OCI-LY7 (cell line): ENCODE results near the gene PMM2. TPM values are rescaled to one million over a fixed set of nuclear protein-coding genes. Genes with fewer than 3 reads are reported as not detected.
A peak's percentile ranks its signal among the peaks of the same experiment; 100 is the strongest.

Experiments
- BruUV-seq: library from RNA; stranded (reverse); fragments of 400-500 nt; replicated peaks from 2 replicates; lab custom pipeline; 2021; lab: Mats Ljungman, UMichigan
- CTCF ChIA-PET: fragments of 300-600 bp; sonication (Branson Sonifier 250); formaldehyde crosslinking; loops from one replicate; lab custom pipeline; 2022; ENCODE audit warnings: antibody characterized with exemption; ENCODE audit not compliant: unreplicated experiment; lab: Charles Lee
- POLR2A ChIA-PET: fragments of 300-600 bp; sonication (Branson Sonifier 250); formaldehyde crosslinking; loops from one replicate; lab custom pipeline; 2022; ENCODE audit warnings: antibody characterized with exemption; lab: Charles Lee
- DNase-seq: peaks from one replicate; pipeline ENCODE4 v3.0.0-alpha.2; 2015; ENCODE audit warnings: low spot score
- H2AFZ ChIP-seq: fragments of 200-600 bp; sonication (generic), shearing (Covaris generic); 2 replicates; pipeline ENCODE4 v1.6.1; 2014; ENCODE audit warnings: mild to moderate bottlenecking, antibody characterized with exemption, low read length, moderate library complexity
- H3K27ac ChIP-seq: fragments of 200-600 bp; sonication (generic); 2 replicates; pipeline ENCODE4 v1.5.1; 2014; ENCODE audit warnings: mixed run types, low read depth, mild to moderate bottlenecking, moderate library complexity, low read length, inconsistent platforms; ENCODE audit not compliant: poor library complexity, severe bottlenecking
- H3K36me3 ChIP-seq: fragments of 200-600 bp; sonication (generic); 2 replicates; pipeline ENCODE4 v1.6.1; 2014; ENCODE audit warnings: mild to moderate bottlenecking, antibody characterized with exemption, low read length, moderate library complexity, mixed read lengths; ENCODE audit not compliant: insufficient read depth
- H3K4me1 ChIP-seq: fragments of 200-600 bp; sonication (generic); 2 replicates; pipeline ENCODE4 v1.5.1; 2014; ENCODE audit warnings: mild to moderate bottlenecking, low read length; ENCODE audit not compliant: insufficient read depth, poor library complexity, severe bottlenecking
- H3K4me2 ChIP-seq: fragments of 200-600 bp; sonication (generic); 2 replicates; pipeline ENCODE4 v1.6.1; 2014; ENCODE audit warnings: mild to moderate bottlenecking, low read length
- H3K4me3 ChIP-seq: fragments of 200-600 bp; sonication (generic); 2 replicates; pipeline ENCODE4 v1.5.1; 2014; ENCODE audit warnings: mild to moderate bottlenecking, low read depth, low read length; ENCODE audit not compliant: poor library complexity, severe bottlenecking
- H3K79me2 ChIP-seq: fragments of 200-600 bp; sonication (generic); 2 replicates; pipeline ENCODE4 v1.6.1; 2016; ENCODE audit warnings: low read depth, mild to moderate bottlenecking, low read length, moderate library complexity, mixed read lengths; ENCODE audit not compliant: insufficient read depth
- H3K9me2 ChIP-seq: fragments of 200-600 bp; sonication (generic); 2 replicates; pipeline ENCODE4 v1.6.1; 2016; ENCODE audit warnings: mild to moderate bottlenecking, low read length, mixed read lengths; ENCODE audit not compliant: insufficient read depth
- H3K9me3 ChIP-seq: fragments of 200-600 bp; sonication (generic); 2 replicates; pipeline ENCODE4 v1.6.1; 2014; ENCODE audit warnings: mild to moderate bottlenecking, mixed run types, low read length, mixed read lengths
- H4K20me1 ChIP-seq: fragments of 200-600 bp; sonication (generic); 2 replicates; pipeline ENCODE4 v1.6.1; 2014; ENCODE audit warnings: mild to moderate bottlenecking, antibody characterized with exemption, low read length, moderate library complexity, mixed read lengths; ENCODE audit not compliant: insufficient read depth
- CTCF ChIP-seq: fragments of 200-600 bp; sonication (generic); conservative IDR thresholded peaks from 2 replicates; pipeline ENCODE4 v1.5.1; 2014; ENCODE audit warnings: mild to moderate bottlenecking, antibody characterized with exemption, low read length, moderate library complexity, mixed read lengths
- EZH2phosphoT487 ChIP-seq: fragments of 200-600 bp; sonication (generic); IDR thresholded peaks from 2 replicates; pipeline ENCODE4 v1.6.1; 2018; ENCODE audit warnings: low read depth, borderline replicate concordance, mild to moderate bottlenecking, mixed run types, antibody characterized with exemption, low read length, moderate library complexity, mixed read lengths
- intact Hi-C: fragments of 100-400 bp; cut with micrococcal nuclease; formaldehyde crosslinking; loops from one replicate; pipeline ENCODE4 v1.10.0; 2022; ENCODE audit not compliant: unreplicated experiment
- total RNA-seq, 2 experiments: library from RNA; depleted of rRNA in 1 of 2; stranded (reverse); fragments of >200 nt in 1 of 2; shearing (Covaris generic) in 1 of 2; gene quantifications; 2 replicates each; pipeline ENCODE4 v1.2.3, GENCODE V29; 2014 to 2022

Gene PMM2
- total RNA-seq, 2 experiments from 2014 or later = 39.1 to 53.9 TPM

GRCh38 chr16:8851761-8852403 lies 54.2 kb downstream of the PMM2 start:
- CTCF ChIA-PET = interaction anchor here (1.2 kb wide), 1 partner anchor 17 kb away, joined by 3 read pairs; the partner anchor contains the start of gene CARHSP1
- H3K36me3 ChIP-seq = peaks cover 98% of the 10 kb centered on the region

GRCh38 chr16:8852534-8852933 lies 54.9 kb downstream of the PMM2 start:
- no peak for TF ChIP-seq EZH2phosphoT487
- ChIA-PET CTCF (no interaction called here), POLR2A (interaction anchor here (0.8 to 2.1 kb wide), 3 partner anchors 11 to 273 kb away, joined by 3 to 5 read pairs (median 3); partner anchors contain the start of gene CARHSP1)
- no peak overlapping the region for H3K27ac ChIP-seq
- no peak overlapping the region for H3K4me3 ChIP-seq
- H2AFZ ChIP-seq = no peak overlapping the region
- no peaks in the 10 kb centered on the region for H3K9me3 ChIP-seq
- DNase-seq = no peak
- H3K9me2 ChIP-seq = no peaks in the 10 kb centered on the region
- H3K36me3 ChIP-seq = peaks cover 97% of the 10 kb centered on the region
- intact Hi-C loops = no loop called here
- no TSS peak for BruUV-seq
- no peaks in the 10 kb centered on the region for H3K79me2 ChIP-seq
- H3K4me2 ChIP-seq = no peak overlapping the region
- H4K20me1 ChIP-seq = no peaks in the 10 kb centered on the region
- no peaks in the 10 kb centered on the region for H3K4me1 ChIP-seq

More at GRCh38 chr16:8851761-8852403, 54.2 kb downstream of the PMM2 start:
- Histone ChIP-seq H4K20me1 (no peaks in the 10 kb centered on the region), H3K9me2 (no peaks in the 10 kb centered on the region), H3K79me2 (no peaks in the 10 kb centered on the region), H3K4me3 (no peak overlapping the region), H3K4me2 (no peak overlapping the region), H2AFZ (no peak overlapping the region), H3K9me3 (no peaks in the 10 kb centered on the region), H3K4me1 (no peaks in the 10 kb centered on the region), H3K27ac (no peak overlapping the region)
- POLR2A ChIA-PET = interaction anchor here (0.6 to 2.1 kb wide), 3 partner anchors 11 to 273 kb away, joined by 3 to 5 read pairs (median 3); no protein-coding TSS in a partner anchor
- BruUV-seq = no TSS peak
- intact Hi-C loops = no loop called here
- TF ChIP-seq CTCF (no peak), EZH2phosphoT487 (no peak)
- DNase-seq = no peak

- Histone ChIP-seq H3K36me3 (peaks cover 97% of the 10 kb centered on the region), H4K20me1 (no peaks in the 10 kb centered on the region), H3K4me2 (no peak overlapping the region), H3K27ac (no peak overlapping the region), H3K4me3 (no peak overlapping the region), H3K9me3 (no peaks in the 10 kb centered on the region), H3K4me1 (no peaks in the 10 kb centered on the region), H2AFZ (no peak overlapping the region), H3K79me2 (no peaks in the 10 kb centered on the region), H3K9me2 (no peaks in the 10 kb centered on the region)
- intact Hi-C loops = no loop called here
- no peak for DNase-seq
- BruUV-seq = TSS peak; percentile 15
- ChIA-PET CTCF (no interaction called here), POLR2A (interaction anchor here (0.8 to 2.1 kb wide), 2 partner anchors 10 to 16 kb away, joined by 3 to 5 read pairs; partner anchors contain the start of gene CARHSP1)
- TF ChIP-seq EZH2phosphoT487 (no peak), CTCF (no peak)
Observed at GRCh38 chr16:8853150-8853549, 55.5 kb downstream of the PMM2 start.
